KOPT-K1 (cell line): ENCODE data around the gene PRR33.

ENCODE experiments used
- H3K27ac ChIP-seq: fragments of 200-600 bp; sonication (generic); 2 replicates; pipeline ENCODE4 v1.5.1; 2016; ENCODE audit warnings: antibody characterized with exemption, mild to moderate bottlenecking, low read depth, low read length; ENCODE audit not compliant: poor library complexity, severe bottlenecking
- H3K36me3 ChIP-seq: fragments of 200-600 bp; sonication (generic); 2 replicates; pipeline ENCODE4 v1.5.1; 2017; ENCODE audit warnings: antibody characterized with exemption, mild to moderate bottlenecking, low read length, moderate library complexity; ENCODE audit not compliant: insufficient read depth
- H3K9me3 ChIP-seq: fragments of 200-600 bp; sonication (generic); 2 replicates; pipeline ENCODE4 v1.5.1; 2017; ENCODE audit warnings: antibody characterized with exemption, low read length, mild to moderate bottlenecking; ENCODE audit not compliant: insufficient read depth, poor library complexity, severe bottlenecking

PRR33 gene

GRCh38 chr11:1840780-1841480 lies 50.8 kb downstream of the PRR33 start:
- Histone ChIP-seq H3K36me3 (no peaks in the 10 kb centered on the region), H3K27ac (no peak overlapping the region), H3K9me3 (no peaks in the 10 kb centered on the region)

- Histone ChIP-seq H3K36me3 (no peaks in the 10 kb centered on the region), H3K27ac (no peak overlapping the region), H3K9me3 (no peaks in the 10 kb centered on the region)
Observed at GRCh38 chr11:1839924-1840779, 51.5 kb downstream of the PRR33 start.

- Histone ChIP-seq H3K9me3 (no peaks in the 10 kb centered on the region), H3K36me3 (no peaks in the 10 kb centered on the region), H3K27ac (no peak overlapping the region)
Observed at GRCh38 chr11:1839204-1839923, 52.3 kb downstream of the PRR33 start.

- no peaks in the 10 kb centered on the region for H3K9me3 ChIP-seq
Observed at GRCh38 chr11:1838426-1839144, 53.1 kb downstream of the PRR33 start, which contains the start of gene TNNI2. Gene TNNI2 (plus strand): TSS chr11:1838981. CDS start chr11:1839697, 716 bp downstream.

More at GRCh38 chr11:1838426-1839144, 53.1 kb downstream of the PRR33 start, which contains the start of gene TNNI2:
- Histone ChIP-seq H3K36me3 (no peaks in the 10 kb centered on the region), H3K27ac (no peak within 1 kb of the TSS)
